HepG2 (cell line): Measurements from ENCODE around the gene PSD4. TPM values are rescaled to one million over a fixed set of nuclear protein-coding genes. Genes with fewer than 3 reads are reported as not detected.
A peak's percentile ranks its signal among the peaks of the same experiment; 100 is the strongest.

Source experiments
- ARID2 ChIP-seq: sonication (generic); formaldehyde crosslinking; IDR thresholded peaks from 2 replicates; pipeline ENCODE4 v1.8.1; 2022; ENCODE audit warnings: mild to moderate bottlenecking, missing genetic modification reagents, borderline replicate concordance
- BRD4 ChIP-seq: sonication (generic); formaldehyde crosslinking; IDR thresholded peaks from 2 replicates; pipeline ENCODE4 v1.4.0; 2020; ENCODE audit warnings: missing genetic modification reagents
- CENPT ChIP-seq: sonication (generic); formaldehyde crosslinking; IDR thresholded peaks from 2 replicates; pipeline ENCODE4 v1.8.0; 2022; ENCODE audit warnings: low read depth, mild to moderate bottlenecking, moderate library complexity, missing genetic modification reagents
- CREB1 ChIP-seq, 2 experiments: fragments of 450-650 bp in 1 of 2; IDR thresholded peaks; 2 replicates each; pipeline ENCODE4 v1.6.1; 2016 to 2017; ENCODE audit warnings: control low read depth in 1 of 2, mild to moderate bottlenecking in 1 of 2, missing compliant biosample characterization in 1 of 2, missing genetic modification characterization in 1 of 2
- FOSL2 ChIP-seq: sonication (generic); formaldehyde crosslinking; IDR thresholded peaks from 2 replicates; pipeline ENCODE4 v1.4.0; 2020; ENCODE audit warnings: missing genetic modification reagents
- GABPB1 ChIP-seq: IDR thresholded peaks from 2 replicates; pipeline ENCODE4 v1.6.1; 2016; ENCODE audit warnings: mild to moderate bottlenecking, missing genetic modification reagents, moderate library complexity, missing compliant biosample characterization
- HBP1 ChIP-seq: IDR thresholded peaks from 2 replicates; pipeline ENCODE4 v1.6.1; 2016; ENCODE audit warnings: low read depth, control low read depth
- HMGXB4 ChIP-seq, 2 experiments: sonication (generic) in 1 of 2; formaldehyde crosslinking in 1 of 2; IDR thresholded peaks; 2 replicates each; pipeline versions ENCODE4 v1.4.0 to v1.6.1; 2018 to 2020; ENCODE audit warnings: missing genetic modification reagents in 2 of 2, borderline replicate concordance in 1 of 2, low read depth in 1 of 2, mild to moderate bottlenecking in 1 of 2, missing biosample characterization in 1 of 2
- NFAT5 ChIP-seq: sonication (generic); formaldehyde crosslinking; IDR thresholded peaks from 2 replicates; pipeline ENCODE4 v1.4.0; 2020; ENCODE audit warnings: missing genetic modification reagents
- POGZ ChIP-seq: sonication (generic); formaldehyde crosslinking; IDR thresholded peaks from 2 replicates; pipeline ENCODE4 v1.4.0; 2020; ENCODE audit warnings: mild to moderate bottlenecking, missing genetic modification reagents
- SP1 ChIP-seq, 2 experiments: fragments of 450-650 bp in 1 of 2; sonication (generic) in 1 of 2; formaldehyde crosslinking in 1 of 2; IDR thresholded peaks; 2 replicates each; pipeline versions ENCODE4 v1.4.0 to v1.6.1; 2016 to 2020; ENCODE audit warnings: missing genetic modification reagents in 1 of 2
- YEATS4 ChIP-seq: sonication (generic); formaldehyde crosslinking; IDR thresholded peaks from 2 replicates; pipeline ENCODE4 v1.4.0; 2020; ENCODE audit warnings: missing genetic modification reagents, borderline replicate concordance
- ZC3H13 ChIP-seq: sonication (generic); formaldehyde crosslinking; IDR thresholded peaks from 2 replicates; pipeline ENCODE4 v1.8.1; 2023; ENCODE audit warnings: mild to moderate bottlenecking, missing genetic modification reagents, moderate library complexity
- ZFP91 ChIP-seq: sonication (generic); formaldehyde crosslinking; IDR thresholded peaks from 2 replicates; pipeline ENCODE4 v1.9.0; 2022; ENCODE audit warnings: missing genetic modification reagents, mild to moderate bottlenecking, borderline replicate concordance
- ZNF775 ChIP-seq: sonication (generic); formaldehyde crosslinking; IDR thresholded peaks from 2 replicates; pipeline ENCODE4 v1.4.0; 2020; ENCODE audit warnings: missing genetic modification reagents, mild to moderate bottlenecking, moderate library complexity, borderline replicate concordance
- ZNF777 ChIP-seq: sonication (generic); formaldehyde crosslinking; IDR thresholded peaks from 2 replicates; pipeline ENCODE4 v1.4.0; 2020; ENCODE audit warnings: missing genetic modification reagents
- ZNF879 ChIP-seq: sonication (generic); formaldehyde crosslinking; IDR thresholded peaks from 2 replicates; pipeline ENCODE4 v1.8.1; 2023; ENCODE audit warnings: missing genetic modification reagents
- polyA plus RNA-seq, 8 experiments: library from polyadenylated mRNA; depleted of rRNA in 3 of 8; stranded (reverse) in 7 of 8; unstranded in 1 of 8; fragments of >200 nt; fragmentation: Illumina TruSeq in 4 of 8; extraction: Trizol in 4 of 8; gene quantifications; 2 replicates each; pipeline versions ENCODE4 v1.2.1 to v1.2.3, GENCODE V29; 2011 to 2016; ENCODE audit warnings: low read depth in 4 of 8, missing spikeins in 1 of 8, mixed read lengths in 1 of 8; ENCODE audit not compliant: insufficient read depth in 1 of 8
- total RNA-seq, 5 experiments: library from RNA; depleted of rRNA; stranded (reverse); fragments of >200 nt; fragmentation: Illumina TruSeq; extraction: Trizol; gene quantifications; 2 replicates each; pipeline ENCODE4 v1.2.3, GENCODE V29; 2016; ENCODE audit warnings: low read depth in 1 of 5

Gene PSD4
- total and polyA plus RNA-seq, 2 of the 13 experiments (the other 11 are each of a cell fraction or from before 2014, with no cell fraction given): 5.8 to 9.4 TPM

- TF ChIP-seq HMGXB4 (CRISPR knock-in tag; IDR thresholded peaks at IDR 0.05; ENCODE audit: borderline replicate concordance in 1 of 2, low read depth in 1 of 2) (peak in 1 of 2 experiments; percentile 4; a peak in 1 of 4 replicates), POGZ (CRISPR knock-in tag) (no peak), FOSL2 (CRISPR knock-in tag) (0 out of 2 replicates have a peak, but pooled peaks have one; percentile 15), NFAT5 (peak; percentile 50; the same call in 1 of the 2 replicates), YEATS4 (CRISPR knock-in tag) (peak; percentile 51), ARID2 (CRISPR knock-in tag) (no peak), ZC3H13 (CRISPR knock-in tag) (no peak), ZNF879 (CRISPR knock-in tag) (peak; percentile 88; the same call in 1 of the 2 replicates), CREB1 (IDR thresholded peaks at IDR 0.05) (no peak), CREB1 (CRISPR knock-in tag; IDR thresholded peaks at IDR 0.05) (no peak), CENPT (CRISPR knock-in tag) (peak; percentile 77; the same call in 1 of the 2 replicates), ZNF777 (peak; percentile 97), BRD4 (CRISPR knock-in tag) (peak; percentile 46; the same call in 1 of the 2 replicates), ZNF775 (CRISPR knock-in tag) (0 out of 2 replicates have a peak, but pooled peaks have one; percentile 50), HBP1 (CRISPR knock-in tag) (peak; percentile 25; the same call in 1 of the 2 replicates), ZFP91 (CRISPR knock-in tag) (peak; percentile 65; the same call in 1 of the 2 replicates), GABPB1 (CRISPR knock-in tag) (peak; percentile 54), SP1 (IDR thresholded peaks at IDR 0.05) (no peak), SP1 (CRISPR knock-in tag; IDR thresholded peaks at IDR 0.05) (no peak)
Measured at GRCh38 chr2:113157118-113157896, 16.5 kb upstream of the PSD4 start (continued).
